G401 (cell line): ENCODE results near the gene CBLN3. TPM values are rescaled to one million over a fixed set of nuclear protein-coding genes. Genes with fewer than 3 reads are reported as not detected.

Experiments used
- DNase-seq: peaks from one replicate; pipeline ENCODE4 v3.0.0-alpha.2; 2015; ENCODE audit warnings: low spot score
- in situ Hi-C: cut with HindIII; loops from 2 replicates; pipeline ENCODE4 v1.10.0; 2016; ENCODE audit warnings: low sequenced_read_pairs, mixed read lengths
- total RNA-seq: library from RNA; depleted of rRNA; stranded (reverse); fragments of >200 nt; shearing (Covaris generic); gene quantifications from 2 replicates; pipeline ENCODE4 v1.2.3, GENCODE V29; 2014

The CBLN3 gene
- total RNA-seq, 1 experiment from 2014 or later = 0.88 TPM

DNA sequence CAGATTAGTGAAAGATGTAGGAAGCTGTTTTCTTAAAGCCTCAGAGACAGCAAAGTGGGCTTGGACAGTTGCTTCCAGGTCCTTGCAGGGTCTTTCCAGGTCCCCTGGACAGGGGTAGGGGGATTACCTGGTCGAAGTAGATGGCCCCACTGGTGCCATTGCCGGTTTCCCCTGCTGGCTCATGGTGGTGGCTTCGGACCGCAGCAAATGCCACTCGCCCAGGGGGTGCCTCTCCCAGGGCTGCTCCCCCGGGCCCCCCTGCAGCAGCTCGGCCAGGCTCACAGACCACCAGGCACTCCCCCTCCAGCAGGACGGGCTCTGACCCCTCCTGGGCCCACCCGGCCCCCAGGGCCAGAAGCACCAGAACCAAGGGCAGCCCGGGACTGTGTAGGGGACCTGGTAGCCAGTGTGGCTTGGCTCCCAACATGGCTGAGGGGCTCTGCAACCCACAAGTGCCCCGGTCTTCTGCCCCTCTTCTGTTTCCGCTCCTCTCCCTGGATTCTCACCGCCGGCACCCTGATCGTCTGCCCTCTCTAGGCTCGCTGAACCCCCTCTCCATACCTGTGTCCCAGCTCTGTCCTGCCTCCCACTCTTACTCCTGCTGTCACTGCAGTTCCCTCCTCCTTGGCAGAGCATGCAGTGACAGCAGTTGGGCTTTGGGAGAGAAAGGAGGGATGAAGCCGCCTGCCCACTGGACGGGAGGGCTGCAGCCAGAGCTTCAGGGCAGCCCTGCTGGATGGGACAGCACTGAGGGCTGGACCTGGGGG lies 657 bp downstream of the CBLN3 start:
- in situ Hi-C loops = no loop called here
- DNase-seq = peak; percentile 93

GRCh38 chr14:24427537-24428508 lies 1.6 kb downstream of the CBLN3 start:
- peak; percentile 46 for DNase-seq
- in situ Hi-C loops = no loop called here

DNA sequence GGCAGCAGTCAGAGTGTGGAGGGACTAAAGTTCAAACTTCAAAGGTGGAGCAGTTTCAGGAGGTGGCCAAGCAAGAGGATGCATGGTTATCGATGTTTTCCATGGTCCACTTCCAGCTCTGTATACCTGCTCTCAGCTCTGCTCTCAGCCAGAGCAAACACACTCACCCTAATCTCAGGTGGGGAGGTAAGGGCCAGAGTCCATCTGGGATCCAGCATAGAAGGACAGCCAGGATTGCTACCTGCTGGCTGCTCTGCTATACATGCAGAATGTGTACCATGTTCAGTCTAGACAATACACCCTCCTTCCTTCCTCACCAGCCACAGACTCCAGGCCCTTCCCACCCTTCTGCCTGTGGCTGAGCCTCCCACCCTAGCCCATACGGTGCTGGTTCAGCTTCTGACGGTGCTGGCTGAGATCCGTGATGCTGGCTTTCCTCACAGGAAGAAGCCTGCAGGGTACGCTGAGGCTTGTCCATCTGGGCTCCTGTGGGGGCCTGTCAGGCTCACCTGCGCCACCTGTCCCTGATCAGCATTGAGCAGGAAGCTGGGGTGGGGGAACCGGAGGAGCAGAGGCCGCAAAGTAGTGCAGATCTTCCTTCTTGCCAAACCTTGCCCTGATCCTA lies 2.4 kb downstream of the CBLN3 start:
- in situ Hi-C loops = no loop called here

GRCh38 chr14:24426150-24426911 lies 3.1 kb downstream of the CBLN3 start:
- DNase-seq = no peak
- in situ Hi-C loops = no loop called here

More for the DNA sequence above, 2.4 kb downstream of the CBLN3 start:
- peak; percentile 98 for DNase-seq

- in situ Hi-C loops = no loop called here
- DNase-seq = peak; percentile 70
Measured at GRCh38 chr14:24425704-24426103, 3.8 kb downstream of the CBLN3 start.

DNA sequence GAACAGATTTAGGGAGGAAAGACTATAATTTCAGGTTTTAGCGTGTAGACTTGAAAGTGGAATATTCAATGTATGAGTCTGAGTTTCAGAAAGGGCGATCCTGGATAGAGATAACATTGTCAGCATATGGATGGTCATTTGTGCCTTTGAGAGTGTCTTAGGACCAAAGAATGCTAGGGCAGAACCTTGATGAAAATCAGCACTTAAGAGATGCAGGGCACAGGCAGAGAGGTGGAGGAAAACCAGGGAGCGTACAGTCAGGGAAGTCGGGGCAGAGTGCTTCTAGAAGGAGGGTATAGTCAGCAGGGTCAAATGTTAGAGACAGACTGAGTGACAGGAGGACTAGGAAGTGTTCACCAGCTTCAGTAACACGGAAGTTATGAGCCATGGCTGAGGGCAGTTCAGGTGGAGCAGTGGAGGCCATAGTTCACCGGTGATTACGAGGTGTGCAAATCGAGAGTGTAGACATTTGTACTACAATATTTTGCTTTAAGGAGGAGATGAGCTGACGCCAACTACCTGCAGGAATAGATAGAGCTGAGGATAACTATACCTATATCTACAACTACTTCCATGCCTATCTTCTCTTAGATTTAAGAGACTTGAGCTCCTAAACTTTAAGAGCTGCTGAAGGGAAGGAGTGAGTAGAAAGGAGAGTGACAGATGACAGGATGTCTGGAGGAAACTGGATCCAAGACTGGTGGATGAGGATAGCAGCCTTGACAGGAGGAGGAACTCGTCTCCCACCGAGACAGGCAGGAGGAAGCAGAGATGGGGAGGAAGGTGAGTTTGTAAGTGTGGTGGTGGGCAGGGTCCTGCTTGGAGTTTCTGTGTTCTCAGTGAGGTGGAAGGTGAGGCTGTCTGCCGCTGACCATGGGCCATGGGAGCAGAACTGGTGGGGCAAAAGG lies 6.5 kb downstream of the CBLN3 start:
- in situ Hi-C loops = loop anchor here (5.0 kb wide), 1 partner anchor 86 kb away; the partner anchor contains the start of genes ADCY4 and RIPK3
- no peak for DNase-seq

GRCh38 chr14:24422261-24422660 lies 7.2 kb downstream of the CBLN3 start:
- DNase-seq = no peak
- in situ Hi-C loops = loop anchor here (5.0 kb wide), 1 partner anchor 85 kb away; the partner anchor contains the start of genes ADCY4 and RIPK3

GRCh38 chr14:24418492-24418873 lies 11.0 kb downstream of the CBLN3 start:
- peak; percentile 75 for DNase-seq
- in situ Hi-C loops = no loop called here

DNA sequence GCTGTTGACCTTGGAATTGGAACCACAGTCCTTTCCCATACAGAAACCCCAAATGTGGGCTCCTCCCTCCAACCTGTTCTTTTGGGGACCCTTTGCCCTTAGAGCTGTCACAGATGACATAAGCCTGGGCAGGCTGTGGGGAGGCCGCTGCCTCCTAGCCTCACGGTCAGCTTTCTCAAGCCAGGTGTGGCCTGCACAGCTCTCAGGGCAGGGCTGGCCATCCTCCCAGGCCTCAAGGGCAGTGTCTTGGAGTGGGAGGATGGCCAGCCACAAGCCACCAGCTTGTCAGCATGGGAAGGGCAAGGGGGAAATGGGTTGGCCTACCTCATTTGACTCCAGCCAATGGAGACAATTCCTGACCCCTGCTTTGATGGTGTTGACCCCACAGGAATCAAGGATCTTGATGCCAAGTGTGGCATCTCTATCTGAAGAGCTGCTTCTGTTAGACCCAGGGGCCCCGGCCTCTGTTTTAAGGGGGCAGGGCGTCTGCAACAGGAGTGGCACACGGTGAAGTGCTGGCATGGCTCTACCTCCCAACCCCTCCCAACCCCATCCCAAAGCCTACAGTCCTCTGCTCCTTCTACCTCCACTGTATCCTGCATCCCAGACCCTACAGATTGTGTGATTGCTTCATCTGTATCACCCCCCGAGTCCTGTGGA lies 11.5 kb downstream of the CBLN3 start:
- in situ Hi-C loops = no loop called here
- no peak for DNase-seq

DNA sequence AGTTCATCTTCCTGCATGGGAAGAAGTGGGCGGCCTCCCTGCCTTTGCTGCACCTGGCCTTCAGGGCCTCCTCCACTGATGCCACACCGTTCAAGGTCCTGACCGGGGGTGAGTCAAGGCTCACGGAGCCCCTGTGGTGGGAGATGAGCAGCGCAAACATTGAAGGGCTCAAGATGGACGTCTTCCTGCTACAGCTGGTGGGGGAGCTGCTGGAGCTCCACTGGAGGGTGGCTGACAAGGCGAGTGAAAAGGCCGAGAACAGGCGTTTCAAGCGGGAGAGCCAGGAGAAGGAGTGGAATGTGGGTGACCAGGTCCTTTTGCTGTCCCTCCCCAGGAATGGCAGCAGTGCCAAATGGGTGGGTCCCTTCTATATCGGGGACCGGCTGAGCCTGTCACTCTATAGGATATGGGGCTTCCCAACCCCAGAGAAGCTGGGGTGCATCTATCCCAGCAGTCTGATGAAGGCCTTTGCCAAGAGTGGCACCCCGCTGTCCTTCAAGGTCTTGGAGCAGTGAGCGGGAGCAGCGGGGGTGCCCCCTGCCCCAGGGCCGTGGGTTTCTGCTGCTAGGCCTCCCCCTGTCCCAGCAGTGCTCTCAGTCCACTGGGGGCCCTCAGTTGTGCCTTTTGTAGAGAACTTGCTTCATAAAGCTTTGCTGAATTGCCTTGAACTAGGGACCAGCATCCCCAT lies 12.4 kb downstream of the CBLN3 start:
- in situ Hi-C loops = no loop called here
- no peak for DNase-seq

DNA sequence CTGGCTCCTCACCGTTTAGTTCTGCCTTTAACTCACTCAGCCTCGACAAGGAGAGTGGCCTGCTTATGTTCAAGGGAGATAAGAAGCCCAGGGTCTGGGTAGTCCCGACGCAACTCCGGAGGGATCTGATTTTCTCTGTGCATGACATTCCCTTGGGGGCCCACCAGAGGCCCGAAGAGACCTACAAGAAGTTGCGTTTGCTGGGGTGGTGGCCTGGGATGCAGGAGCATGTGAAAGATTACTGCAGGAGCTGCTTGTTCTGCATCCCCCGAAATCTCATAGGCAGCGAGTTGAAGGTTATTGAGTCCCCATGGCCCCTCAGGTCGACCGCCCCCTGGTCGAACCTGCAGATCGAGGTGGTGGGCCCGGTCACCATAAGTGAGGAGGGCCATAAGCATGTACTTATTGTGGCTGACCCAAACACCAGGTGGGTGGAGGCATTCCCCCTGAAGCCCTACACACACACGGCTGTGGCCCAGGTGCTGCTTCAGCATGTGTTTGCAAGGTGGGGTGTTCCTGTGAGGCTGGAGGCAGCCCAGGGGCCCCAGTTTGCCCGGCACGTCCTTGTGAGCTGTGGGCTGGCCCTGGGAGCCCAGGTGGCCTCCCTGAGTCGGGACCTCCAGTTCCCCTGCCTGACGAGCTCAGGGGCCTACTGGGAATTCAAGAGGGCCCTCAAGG lies 13.1 kb downstream of the CBLN3 start:
- in situ Hi-C loops = no loop called here

DNA sequence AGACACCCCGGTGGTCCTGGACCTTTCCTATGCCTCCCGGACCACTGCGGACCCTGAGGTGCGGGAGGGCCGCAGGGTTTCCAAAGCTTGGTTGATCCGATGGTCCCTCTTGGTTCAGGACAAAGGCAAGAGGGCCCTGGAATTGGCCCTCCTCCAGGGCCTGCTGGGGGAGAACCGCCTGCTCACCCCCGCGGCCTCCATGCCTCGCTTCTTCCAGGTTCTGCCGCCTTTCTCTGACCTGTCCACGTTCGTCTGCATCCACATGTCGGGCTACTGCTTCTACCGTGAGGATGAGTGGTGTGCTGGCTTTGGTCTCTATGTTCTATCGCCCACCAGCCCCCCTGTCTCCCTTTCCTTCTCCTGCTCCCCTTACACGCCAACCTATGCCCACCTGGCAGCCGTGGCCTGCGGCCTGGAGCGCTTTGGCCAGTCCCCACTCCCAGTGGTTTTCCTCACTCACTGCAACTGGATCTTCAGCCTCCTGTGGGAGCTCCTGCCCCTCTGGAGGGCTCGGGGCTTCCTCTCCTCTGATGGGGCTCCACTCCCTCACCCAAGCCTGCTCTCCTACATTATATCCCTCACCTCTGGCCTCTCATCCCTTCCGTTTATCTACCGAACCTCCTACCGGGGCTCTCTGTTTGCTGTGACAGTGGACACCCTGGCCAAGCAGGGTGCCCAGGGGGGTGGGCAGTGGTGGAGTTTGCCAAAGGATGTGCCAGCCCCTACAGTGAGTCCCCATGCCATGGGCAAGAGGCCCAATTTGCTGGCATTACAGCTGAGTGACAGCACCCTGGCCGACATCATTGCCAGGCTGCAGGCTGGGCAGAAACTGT lies 13.8 kb downstream of the CBLN3 start:
- in situ Hi-C loops = no loop called here
- DNase-seq = no peak

More for the DNA sequence above, 13.1 kb downstream of the CBLN3 start:
- no peak for DNase-seq

GRCh38 chr14:24414732-24415420 lies 14.6 kb downstream of the CBLN3 start:
- no peak for DNase-seq
- in situ Hi-C loops = no loop called here

- no peak for DNase-seq
- in situ Hi-C loops = no loop called here
Measured at GRCh38 chr14:24414077-24414476, 15.4 kb downstream of the CBLN3 start.
